Middle frontal gyrus (tissue), 1 donor: ENCODE measurements around the gene LDLR.
A peak's percentile ranks its signal among the peaks of the same experiment; 100 is the strongest.
"Not testable (repeated sequence)": the region's sequence is repeated elsewhere in the genome, so short reads cannot be mapped to it uniquely, and the experiment has no call there.

Experiments
- DNase-seq: peaks from one replicate; pipeline ENCODE4 v3.0.0-alpha.2; 2015; ENCODE audit warnings: low spot score; ENCODE audit errors: extremely low spot score

LDLR gene

DNA sequence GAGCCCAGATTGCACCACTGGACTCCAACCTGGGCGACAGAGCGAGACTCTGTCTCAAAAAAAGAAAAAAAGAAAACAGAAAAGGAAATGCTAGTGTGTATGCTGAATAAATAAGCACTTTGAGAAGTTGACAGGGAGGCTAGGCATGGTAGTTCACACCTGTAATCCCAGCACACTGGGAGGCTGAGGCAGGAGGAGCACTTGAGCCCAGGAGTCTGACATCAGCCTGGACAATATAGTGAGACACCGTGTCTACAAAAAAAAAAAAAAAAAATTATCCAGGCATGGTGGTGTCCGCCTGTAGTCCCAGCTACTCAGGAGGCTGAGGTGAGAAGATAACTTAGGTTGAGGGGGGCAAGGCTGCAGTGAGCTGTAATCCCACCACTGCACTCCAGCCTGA lies 19.1 kb upstream of the LDLR start:
- no peak for DNase-seq

DNA sequence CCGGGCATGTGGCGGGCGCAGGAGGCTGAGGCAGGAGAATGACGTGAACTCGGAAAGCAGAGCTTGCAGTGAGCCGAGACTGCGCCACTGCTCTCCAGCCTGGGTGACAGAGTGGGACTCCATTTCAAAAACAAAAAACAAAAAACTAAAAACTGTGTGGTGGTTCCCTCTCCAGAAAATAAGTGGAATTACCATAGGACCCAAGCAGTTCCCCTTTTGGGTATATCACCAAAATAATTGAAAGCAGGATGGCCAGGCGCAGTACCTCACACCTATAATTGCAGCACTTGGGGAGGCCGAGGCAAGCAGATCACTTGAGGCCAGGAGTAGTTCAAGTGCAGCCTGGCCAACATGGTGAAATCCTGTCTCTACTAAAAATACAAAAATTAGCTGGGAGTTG lies 15.7 kb upstream of the LDLR start:
- no peak for DNase-seq

DNA sequence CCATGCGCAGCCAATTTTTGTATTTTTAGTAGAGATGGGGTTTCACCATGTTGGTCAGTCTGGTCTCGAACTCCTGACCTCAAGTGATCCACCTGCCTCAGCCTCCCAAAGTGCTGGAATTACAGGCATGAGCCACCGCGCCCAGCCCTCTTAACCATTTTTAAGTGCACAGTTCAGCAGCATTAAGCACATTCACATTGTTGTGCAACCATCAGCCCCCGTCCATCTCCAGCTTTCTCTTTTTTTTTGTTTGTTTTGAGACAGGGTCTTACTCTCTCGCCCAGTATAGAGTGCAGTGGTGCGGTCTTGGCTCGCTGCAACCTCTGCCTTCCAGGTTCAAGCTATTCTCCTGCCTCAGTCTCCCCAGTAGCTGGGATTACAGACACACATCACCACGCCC lies 12.5 kb upstream of the LDLR start:
- not testable (repeated sequence) for DNase-seq

DNA sequence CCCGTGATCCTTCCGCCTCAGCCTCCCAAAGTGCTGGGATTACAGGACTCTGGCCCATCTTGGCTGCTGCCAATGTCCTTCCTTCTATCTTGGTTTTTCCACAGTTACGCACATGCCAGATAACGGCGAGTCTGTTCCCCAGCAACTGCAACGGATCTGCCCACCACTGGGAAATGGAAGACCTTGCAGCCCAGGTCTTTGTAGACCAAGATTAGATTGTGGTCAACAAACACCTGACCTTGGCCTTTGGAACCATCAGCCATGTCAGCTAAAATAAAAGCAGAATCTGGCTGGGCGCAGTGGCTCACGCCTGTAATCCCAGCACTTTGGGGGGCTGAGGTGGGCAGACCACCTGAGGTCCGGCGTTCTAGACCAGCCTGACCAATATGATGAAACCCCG lies 10.4 kb upstream of the LDLR start:
- no peak for DNase-seq

DNA sequence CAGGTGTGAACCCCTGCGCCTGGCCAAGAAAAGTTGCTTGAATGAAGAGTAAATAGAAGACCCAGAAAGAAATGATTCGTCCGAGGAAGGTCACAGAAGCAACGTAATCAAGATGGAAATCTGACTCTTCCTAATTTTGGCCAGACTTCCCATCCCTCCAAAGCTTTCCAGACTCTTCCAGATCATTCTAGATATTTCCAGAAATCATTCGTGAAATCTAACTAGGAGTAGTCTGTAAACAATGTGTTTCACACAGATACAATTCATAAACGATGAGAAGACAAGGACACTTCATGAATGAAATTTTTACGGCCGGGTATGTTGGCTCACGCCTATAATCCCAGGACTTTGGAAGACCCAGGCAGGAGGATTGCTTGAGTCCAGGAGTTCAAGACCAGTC lies 9.3 kb upstream of the LDLR start:
- no peak for DNase-seq

DNA sequence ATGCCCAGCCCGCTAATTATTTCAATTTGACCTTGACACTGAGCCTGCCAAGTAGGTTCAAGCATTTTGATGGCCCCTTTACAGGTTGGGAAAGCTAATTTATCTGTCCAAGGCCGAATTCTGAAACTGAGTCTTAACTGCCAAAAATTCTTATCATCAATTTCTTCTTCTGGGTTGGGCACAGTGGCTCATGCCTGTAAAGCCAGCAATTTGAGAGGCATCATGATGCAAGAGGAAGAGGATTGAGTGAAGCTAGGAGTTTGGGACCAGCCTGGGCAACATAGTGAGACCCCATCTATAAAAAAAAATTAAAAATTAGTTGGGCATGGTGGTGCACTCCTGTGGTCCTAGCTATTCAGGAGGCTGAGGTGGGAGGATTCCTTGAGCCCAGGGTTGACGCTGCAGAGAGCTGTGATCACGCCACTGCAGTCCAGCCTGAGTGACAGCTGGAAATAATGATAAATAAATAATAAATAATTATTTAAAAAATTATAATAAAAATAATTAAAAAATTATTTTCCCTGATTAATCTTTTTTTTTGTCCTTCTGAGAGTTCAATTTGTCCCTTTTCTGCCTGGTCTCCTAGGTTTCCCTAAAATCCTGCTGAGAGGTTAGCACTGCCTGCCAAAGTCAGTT lies 1.3 kb upstream of the LDLR start:
- DNase-seq: no peak

DNA sequence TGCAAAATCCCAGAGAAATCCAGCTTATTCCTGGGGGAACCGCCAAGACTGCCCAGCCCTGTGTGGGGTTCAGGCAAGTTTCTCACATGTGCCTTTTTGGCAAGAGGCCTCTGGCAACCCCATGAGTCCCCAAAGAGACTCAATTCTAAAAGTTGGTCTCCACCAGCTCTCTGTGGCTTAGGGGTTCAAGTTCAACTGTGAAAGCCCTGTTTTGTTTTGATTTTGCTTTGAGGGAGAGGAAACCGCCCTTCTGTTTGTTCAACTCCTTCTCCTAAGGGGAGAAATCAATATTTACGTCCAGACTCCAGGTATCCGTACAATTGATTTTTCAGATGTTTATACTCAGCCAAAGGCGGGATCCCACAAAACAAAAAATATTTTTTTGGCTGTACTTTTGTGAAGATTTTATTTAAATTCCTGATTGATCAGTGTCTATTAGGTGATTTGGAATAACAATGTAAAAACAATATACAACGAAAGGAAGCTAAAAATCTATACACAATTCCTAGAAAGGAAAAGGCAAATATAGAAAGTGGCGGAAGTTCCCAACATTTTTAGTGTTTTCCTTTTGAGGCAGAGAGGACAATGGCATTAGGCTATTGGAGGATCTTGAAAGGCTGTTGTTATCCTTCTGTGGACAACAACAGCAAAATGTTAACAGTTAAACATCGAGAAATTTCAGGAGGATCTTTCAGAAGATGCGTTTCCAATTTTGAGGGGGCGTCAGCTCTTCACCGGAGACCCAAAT lies 583 bp upstream of the LDLR start:
- no peak for DNase-seq

DNA sequence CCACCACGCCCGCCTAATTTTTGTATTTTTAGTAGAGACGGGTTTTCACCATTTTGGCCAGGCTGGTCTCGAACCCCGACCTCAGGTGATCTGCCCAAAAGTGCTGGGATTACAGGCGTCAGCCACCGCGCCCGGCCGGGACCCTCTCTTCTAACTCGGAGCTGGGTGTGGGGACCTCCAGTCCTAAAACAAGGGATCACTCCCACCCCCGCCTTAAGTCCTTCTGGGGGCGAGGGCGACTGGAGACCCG lies 676 bp downstream of the LDLR start:
- not testable (repeated sequence) for DNase-seq

DNA sequence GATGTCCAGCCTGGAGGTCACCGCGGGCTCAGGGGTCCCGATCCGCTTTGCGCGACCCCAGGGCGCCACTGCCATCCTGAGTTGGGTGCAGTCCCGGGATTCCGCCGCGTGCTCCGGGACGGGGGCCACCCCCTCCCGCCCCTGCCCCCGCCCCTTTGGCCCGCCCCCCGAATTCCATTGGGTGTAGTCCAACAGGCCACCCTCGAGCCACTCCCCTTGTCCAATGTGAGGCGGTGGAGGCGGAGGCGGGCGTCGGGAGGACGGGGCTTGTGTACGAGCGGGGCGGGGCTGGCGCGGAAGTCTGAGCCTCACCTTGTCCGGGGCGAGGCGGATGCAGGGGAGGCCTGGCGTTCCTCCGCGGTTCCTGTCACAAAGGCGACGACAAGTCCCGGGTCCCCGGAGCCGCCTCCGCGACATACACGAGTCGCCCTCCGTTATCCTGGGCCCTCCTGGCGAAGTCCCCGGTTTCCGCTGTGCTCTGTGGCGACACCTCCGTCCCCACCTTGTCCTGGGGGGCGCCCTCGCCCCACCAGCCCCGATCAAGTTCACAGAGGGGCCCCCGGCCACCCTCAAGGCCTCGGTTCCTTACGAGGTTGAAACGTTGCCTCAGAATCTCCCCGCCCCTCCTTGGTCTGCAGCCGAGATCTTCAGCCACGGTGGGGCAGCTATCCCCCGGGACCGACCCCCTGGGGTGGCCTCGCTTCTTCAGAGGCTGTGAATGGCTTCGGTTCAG lies 1.2 kb downstream of the LDLR start:
- DNase-seq: peak; percentile 88

DNA sequence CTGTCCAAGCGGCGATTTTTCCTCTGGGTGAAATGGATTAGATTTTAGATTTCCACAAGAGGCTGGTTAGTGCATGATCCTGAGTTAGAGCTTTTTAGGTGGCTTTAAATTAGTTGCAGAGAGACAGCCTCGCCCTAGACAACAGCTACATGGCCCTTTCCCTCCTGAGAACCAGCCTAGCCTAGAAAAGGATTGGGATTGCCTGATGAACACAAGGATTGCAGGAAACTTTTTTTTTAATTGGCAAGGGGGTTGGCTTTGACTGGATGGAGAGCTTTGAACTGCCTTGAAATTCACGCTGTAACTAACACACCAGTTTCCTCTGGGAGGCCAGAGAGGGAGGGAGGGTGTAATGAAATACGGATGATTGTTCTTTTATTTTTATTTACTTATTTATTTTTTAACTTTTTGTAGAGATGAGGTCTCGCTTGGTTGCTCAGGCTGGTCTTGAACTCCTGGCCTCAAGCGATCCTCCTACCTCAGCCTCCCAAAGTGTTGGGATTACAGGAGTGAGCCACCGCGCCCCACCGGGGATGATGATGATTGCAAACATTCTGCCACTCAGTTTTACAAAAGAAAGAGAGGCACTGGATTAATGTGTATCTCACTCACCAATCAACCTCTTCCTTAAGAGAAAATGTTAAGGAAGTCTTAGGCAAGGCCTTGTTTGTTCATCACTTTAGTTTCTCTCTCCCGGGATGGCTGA lies 1.9 kb downstream of the LDLR start:
- DNase-seq: no peak

DNA sequence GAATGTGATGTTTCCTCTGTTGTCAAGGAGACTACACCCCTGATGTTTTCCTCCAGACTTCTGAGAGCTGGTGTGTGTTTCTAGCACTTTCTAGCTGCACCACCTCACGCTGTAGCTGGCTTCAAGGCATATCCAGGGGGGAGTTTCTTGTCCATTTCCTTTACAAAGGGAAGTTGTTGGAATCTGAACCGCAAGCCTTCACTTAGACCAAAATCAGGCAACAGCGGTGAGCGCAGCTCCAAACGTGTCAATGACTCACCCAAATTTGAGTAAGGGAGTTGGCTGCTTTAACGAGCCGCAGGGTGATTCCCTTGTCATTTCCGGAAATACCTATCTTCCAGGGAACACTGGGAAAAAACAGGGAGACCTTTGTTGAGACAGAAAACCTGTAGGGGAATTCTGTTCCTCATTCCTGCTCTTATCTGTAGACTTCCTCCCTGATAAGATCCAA lies 2.5 kb downstream of the LDLR start:
- DNase-seq: no peak

DNA sequence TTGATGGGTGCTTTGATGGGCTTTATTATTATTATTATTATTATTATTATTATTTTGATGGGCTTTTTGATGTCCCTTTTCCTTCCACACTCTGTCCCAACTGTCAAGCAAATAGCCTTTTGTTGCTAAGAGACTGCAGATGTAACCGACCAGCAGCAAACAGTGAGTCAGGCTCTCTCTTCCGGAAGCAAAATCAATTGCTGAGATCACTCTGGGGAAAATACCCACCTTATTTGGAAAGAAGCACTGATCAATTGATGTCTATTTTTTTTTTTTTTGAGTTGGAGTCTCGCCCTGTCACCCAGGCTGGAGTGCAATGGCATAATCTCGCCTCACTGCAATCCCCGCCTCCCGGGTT lies 2.9 kb downstream of the LDLR start:
- no peak for DNase-seq

DNA sequence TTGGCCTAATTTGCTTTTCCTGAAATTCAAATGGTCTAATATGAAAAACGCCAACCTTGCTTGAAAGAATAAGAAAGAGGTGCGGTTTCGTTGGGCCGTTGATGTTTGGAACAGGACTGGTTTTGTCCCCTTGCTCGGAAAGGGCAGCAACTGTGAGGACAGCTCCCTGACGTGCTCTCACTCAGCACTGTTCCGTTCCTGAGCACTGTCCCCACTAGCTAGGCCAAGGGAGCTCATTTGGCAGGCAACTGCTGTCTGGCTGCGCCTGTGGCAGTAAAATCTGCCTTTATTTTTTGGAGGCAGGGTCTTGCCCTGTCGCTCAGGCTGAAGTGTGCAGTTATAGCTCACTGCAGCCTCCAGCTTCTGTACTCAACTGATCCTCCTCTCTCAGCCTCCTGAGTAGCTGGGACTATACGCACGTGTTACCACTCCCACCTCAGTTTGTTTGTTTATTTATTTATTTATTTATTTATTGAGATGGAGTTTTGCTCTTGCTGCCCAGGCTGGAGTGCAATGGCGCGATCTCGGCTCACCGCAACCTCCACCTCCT lies 4.5 kb downstream of the LDLR start:
- no peak for DNase-seq

DNA sequence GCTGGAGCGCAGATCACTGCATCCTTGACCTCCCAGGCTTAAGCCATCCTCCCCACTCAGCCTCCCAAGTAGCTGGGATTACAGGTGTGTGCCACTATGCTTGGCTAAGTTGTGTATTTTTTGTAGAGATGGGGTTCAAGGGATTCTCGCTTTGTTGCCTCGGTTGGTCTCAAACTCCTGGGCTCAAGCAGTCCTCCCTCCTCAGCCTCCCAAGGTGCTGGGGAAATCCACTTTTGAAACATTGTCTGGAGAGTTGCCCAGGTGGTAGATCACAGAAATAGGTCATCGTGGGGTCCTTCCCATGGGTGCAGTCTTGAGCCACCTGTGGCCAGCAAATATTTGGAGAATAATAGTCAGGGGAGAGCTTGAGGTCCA lies 5.2 kb downstream of the LDLR start:
- no peak for DNase-seq

DNA sequence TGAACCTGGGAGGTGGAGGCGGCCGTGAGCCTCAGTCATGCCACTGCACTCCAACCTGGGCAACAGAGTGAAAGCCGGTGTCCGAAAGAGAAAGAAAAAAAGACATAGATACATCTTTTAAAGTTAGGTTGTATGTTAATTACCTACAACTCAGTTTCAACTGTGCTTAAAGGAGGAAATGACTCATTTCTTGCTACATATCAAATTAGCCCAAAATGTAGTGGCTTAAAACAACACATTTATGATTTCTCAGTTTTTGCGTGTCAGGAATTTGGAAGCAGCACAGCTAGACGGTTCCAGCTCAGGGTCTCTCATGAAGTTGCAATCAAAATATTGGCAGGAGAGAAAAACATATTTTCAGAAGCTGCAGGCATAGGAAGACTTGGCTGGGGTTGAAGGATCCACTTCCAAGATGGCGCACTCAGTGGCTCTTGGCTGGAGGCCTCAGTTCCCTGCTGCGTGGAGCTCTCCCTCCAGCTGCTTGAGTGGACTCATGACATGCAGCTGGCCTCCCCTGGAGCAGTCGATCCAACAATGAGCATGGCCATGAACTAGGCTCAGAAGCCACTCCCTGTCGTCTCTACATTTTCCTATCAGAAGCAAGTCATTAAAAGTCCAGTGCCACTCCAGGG lies 7.1 kb downstream of the LDLR start:
- peak; percentile 42 for DNase-seq

DNA sequence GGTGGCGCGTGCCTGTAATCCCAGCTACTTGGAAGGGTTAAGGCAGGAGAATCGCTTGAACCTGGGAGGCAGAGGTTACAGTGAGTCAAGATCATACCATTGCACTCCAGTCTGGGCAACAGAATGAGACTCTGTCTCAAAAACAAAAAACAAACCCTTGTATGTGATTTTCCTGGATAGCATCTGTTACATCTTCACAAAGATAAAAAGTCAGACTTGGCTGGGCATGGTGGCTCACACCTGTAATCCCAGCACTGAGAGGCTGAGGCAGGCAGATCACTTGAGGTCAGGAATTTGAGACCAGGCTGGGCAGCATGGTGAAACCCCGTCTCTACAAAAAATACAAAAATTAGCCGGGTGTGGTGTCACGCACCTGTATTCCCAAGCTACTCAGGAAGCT lies 8.1 kb downstream of the LDLR start:
- not testable (repeated sequence) for DNase-seq

DNA sequence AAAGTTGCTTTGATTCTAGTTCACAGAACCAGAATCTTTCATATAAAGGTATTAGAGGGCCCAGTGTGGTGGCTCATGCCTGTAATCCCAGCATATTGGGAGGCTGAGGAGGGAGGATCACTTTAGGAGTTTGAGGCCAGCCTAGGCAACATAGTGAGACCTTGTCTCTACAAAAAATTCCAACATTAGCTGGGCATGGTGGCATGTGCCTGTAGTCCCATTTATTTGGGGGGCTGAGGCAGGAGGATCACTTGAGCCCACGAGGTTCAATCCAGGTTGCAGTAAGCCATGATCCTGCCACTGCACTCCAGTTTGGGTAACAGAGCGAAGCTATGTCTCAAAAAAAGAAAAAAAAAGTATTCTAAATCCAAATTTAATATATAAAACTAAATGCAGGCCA lies 9.1 kb downstream of the LDLR start:
- no peak for DNase-seq

DNA sequence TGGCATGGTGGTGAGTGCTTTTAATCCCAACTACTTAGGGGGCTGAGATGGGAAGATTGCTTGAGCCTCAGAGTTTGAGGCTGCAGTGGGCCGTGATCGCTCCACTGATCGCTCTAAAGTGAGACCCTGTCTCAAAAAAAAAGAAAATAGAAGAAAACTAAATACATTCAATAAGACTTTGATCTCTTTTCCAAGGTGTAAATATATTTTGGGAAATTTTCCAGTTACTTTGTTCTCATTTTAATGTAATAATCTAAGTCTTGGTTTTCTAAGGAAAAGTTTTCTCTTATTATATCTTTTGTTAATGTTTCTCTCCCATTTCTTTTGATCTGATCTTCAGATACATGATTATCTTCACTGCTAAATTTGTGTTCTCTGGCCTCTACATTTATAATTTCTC lies 9.6 kb downstream of the LDLR start:
- DNase-seq: no peak

DNA sequence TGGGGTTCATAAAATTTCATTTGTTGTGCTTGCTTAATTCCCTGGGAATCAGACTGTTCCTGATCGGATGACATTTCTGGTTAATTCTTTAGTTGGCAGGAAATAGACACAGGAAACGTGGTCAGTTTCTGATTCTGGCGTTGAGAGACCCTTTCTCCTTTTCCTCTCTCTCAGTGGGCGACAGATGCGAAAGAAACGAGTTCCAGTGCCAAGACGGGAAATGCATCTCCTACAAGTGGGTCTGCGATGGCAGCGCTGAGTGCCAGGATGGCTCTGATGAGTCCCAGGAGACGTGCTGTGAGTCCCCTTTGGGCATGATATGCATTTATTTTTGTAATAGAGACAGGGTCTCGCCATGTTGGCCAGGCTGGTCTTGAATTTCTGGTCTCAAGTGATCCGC lies 10.8 kb downstream of the LDLR start:
- DNase-seq: no peak

DNA sequence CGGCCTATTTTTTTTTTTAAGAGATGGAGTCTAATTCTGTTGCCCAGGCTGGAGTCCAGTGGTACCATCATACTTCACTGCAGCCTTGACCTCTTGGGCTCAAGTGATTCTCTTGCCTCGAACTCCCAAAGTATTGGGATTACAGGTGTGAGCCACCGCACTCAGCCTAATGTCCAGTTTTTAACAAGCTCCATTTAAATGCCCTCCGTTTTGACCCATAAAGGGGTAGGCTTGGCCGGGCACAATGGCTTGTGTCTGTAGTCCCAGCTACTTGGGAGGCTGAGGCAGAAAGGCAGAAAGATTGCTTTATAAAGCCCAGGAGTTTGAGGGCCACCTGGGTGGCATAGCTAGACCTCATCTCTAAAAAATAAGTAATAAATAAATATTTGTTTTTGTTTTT lies 11.8 kb downstream of the LDLR start:
- no peak for DNase-seq

DNA sequence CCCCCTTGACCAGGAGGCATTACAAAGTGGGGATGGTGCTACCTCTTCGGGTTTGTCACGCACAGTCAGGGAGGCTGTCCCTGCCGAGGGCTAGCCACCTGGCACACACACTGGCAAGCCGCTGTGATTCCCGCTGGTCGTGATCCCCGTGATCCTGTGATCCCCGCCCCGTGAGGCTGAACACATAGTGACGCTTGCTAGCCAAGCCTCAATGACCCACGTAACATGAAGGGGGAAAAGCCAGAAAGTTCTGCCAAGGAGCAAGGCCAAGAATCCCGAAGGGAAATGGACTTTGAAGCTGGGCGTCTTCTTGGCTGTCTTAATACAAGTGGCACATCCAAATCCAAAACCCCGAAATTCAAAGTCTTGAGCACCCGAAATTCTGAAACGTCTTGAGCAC lies 13.7 kb downstream of the LDLR start:
- DNase-seq: no peak

DNA sequence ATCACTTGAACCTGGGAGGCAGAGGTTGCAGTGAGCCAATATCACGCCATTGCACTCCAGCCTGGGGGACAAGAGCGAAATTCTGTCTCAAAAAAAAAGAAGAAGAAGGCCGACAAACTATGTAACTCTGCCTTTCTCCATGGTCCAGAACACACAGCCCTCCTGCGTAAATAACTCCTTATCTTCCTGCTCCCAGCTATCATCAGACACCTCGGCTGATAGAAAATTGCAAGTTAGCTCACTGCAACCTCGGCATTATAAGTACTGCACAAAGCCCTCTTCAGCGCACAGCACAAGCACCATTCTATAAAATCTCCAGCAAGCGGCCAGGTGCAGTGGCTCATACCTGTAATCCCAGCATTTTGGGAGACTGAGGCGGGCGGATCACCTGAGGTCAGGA lies 14.4 kb downstream of the LDLR start:
- not testable (repeated sequence) for DNase-seq
